Hypothalamus (tissue), 51 donors: ENCODE results near the gene PACRG.
A peak's percentile ranks its signal among the peaks of the same experiment; 100 is the strongest.

Source experiments
- DNase-seq, 51 donors: peaks; one replicate each; lab custom pipeline; 2025; lab: John Stamatoyannopoulos, UW

The PACRG gene

DNA sequence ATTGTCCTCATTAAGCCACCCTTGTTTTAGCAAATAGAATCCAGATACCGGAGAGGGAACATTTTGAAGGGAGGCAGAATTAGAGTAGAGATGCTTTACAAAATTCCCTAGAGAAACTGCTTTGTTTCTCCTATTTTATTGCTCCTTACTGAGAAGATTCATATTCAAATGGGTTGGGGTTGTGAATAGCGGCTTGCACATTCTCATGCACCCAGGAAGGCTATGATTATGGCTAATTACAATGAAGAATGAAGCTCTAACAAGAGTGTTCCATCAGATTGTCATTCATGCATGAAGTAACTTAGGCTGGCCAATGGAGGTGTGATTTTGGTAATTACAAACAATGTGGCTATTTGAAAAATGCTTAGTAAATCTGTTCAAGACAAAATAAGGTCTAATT is 129.6 kb downstream of the PACRG start:
- DNase-seq = no peak

DNA sequence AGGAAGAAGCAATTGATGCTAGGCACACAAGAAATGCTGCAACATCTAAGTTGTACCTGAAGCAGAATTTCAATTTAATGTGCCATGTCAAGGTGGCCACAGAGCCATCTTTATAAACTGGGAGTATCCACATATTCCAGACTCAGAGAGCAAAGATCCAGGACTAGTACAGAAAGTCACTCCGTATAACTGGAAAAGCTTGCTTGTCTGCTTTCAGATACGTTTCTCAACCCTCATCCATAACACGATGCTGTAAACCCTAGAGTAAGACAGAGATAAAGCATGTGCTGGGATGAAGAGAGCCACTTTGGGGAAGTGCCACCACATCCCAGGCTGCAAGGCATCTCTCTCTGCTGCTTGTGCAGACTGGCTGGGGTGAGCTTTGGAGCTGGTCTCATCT is 134.7 kb downstream of the PACRG start:
- no peak for DNase-seq

DNA sequence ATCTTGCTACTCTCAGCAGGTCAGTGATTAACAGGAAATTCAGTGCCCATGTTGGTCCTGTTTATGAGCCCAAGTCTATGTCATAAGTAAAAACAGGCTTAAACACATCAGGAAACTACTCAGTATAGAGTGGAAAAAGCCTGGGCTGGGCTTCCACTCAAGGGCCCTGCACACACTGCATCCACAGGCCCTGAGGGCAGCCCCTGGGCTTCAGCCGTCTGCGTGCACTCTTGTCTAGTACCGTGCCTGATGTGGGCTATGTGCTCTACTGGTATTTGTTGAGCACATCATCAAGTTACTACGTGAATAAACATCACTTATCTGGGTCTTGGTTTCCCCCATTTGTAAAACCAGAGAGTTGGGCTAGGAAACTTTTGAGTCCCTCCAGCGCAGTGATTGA is 135.2 kb downstream of the PACRG start:
- DNase-seq = no peak

DNA sequence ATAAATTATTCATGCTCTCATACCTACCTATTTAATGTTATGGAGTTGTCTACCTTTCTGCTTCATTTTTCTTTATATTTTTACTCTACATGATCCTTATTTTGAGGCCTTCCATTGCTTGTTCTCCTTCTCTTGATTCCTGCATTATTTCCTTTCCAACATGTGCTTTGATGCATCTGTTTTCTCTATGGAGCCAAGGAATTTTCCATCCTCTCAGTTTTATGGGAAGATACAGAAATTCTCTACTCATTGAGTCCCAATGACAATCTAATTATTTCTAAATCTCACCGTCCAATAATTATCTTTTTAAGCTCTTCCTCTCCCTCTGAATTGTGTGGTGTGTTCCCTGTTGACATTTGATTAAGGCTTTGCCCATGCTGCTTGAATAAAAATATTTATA is 136.0 kb downstream of the PACRG start:
- DNase-seq = no peak

DNA sequence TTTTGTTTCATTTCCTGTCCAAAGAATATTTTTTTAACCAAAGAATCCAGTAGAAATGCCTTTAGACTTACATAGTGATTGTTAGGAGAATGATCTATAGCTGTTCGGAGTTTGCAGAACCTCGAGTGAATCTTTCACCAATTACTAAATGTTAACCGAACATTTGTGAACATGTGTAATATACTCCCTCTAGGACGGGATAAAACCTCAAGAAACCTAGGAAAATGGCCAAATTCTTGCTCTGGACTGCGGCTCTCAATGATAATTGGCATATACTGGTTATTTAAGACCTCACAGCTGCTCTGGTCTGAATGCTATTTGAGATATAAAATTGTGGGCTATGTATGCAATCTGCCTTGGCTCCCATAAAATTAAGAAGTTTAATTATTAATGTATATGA is 137.1 kb downstream of the PACRG start:
- no peak for DNase-seq

DNA sequence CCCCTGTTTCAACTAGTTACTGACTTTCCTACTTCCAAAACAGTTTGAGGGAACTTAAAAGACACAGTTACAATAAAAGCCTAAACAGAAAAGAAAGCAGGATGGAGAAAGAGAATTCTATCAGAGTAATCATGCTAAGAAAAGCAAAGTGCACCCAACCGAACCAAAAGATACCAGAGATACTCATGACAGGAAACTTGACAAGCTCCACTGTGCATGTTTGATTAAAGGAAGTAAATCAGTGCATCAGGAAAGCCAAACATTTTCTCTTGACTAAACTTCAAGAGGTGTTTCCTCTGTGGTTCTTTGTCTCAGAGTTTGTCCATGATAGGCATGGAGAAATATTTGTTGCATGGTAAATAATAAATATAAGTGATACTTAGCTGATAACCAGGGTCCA is 138.9 kb downstream of the PACRG start:
- DNase-seq = no peak

DNA sequence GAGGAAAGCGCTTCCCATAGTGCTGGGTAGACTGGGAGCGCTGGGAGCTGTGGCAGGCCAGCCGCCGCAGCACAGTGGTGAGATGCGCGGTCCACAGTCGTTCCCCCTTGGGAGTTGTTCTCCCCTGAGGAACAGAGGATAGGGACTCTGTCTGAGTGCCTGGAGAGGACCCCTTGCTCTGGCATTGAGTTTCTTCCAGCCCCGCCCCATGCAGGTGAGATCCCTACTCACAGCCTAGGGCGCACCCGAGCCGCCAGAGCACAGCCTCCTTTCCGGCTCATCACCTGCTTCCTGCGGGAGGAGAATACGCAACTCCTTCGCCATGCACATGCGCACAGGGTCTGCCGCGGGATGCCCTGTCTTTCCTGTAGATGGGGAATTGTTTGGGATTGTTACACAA is 140.6 kb downstream of the PACRG start:
- no peak for DNase-seq

DNA sequence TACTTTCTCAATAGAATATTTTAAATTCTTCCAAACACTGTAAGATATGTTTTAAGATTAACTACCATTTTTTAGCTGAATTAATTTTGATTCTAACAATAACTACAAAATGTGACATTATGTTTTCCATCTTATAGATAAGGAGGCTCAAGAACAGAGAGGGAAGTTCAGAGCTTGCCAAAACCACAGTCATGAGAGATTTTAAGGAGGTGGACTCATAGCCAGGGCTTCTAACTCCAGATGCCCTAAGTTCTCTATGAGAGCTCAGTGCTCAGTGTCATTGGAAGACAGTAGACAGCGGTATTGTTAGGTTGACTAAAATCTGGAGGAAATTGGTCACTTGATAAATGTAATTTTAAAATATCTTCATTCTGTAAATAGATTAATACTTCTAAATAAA is 144.2 kb downstream of the PACRG start:
- DNase-seq = no peak

DNA sequence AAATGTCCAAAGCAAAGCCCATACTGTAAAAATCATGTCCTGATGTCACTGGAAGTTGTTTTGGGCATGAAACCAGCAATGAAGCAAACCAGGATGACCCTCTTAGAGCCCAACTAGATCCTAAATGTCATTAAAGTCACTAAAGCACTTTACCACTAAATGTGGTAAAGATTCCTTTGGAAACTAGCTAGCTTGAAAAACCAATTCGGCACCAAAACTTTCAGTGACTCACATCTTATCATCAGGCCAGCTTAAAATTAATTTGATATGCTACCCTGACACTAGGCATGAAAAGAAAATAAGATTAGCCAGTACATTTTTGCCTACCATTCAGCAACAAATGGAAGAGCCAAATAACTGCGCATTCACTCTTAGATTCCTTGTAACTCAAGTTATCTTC is 145.8 kb downstream of the PACRG start:
- no peak for DNase-seq

DNA sequence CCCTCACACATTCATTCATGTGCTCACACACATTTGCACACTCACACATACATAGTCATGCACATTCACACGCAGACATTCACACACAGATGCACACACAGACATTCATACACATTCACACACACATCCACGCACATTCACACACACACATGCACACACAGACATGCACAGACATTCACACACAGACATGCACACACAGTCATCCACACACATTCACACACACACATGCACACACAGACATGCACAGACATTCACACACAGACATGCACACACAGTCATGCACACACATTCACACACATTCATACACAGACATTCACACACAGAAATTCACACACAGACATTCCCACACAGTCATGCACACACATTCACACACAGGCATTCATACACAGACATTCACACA is 147.3 kb downstream of the PACRG start:
- no peak for DNase-seq

DNA sequence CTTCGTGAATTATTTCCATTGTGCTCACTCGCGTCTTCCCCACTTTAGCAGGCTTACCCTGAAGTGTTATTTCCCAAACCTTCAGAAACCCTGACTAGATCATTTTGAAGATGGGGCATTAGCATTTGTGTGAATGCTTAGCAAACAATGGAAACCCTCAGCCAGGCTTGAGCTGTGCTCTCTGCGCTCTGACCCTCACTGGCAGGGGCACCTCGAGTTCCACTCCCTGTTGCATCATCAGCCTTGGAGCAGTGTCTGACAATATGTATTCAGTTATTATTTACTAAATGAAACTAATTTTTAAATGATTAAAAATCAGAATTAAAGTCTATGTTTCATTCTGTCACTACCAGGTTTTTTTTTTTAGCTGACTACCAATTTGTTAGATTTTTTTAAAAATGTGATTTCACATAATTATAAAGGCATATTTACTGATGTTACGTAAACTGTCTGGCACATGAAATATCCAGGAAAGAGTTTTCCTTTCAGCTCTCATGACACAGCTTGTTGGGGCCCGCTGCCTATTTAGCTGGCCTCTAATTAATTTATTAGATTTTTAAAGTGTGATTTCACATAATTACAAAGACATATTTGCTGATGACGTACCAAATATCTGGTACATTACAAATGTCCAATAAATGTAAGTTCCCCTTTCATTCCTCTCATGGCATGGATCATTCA is 155.2 kb downstream of the PACRG start:
- DNase-seq = no peak

DNA sequence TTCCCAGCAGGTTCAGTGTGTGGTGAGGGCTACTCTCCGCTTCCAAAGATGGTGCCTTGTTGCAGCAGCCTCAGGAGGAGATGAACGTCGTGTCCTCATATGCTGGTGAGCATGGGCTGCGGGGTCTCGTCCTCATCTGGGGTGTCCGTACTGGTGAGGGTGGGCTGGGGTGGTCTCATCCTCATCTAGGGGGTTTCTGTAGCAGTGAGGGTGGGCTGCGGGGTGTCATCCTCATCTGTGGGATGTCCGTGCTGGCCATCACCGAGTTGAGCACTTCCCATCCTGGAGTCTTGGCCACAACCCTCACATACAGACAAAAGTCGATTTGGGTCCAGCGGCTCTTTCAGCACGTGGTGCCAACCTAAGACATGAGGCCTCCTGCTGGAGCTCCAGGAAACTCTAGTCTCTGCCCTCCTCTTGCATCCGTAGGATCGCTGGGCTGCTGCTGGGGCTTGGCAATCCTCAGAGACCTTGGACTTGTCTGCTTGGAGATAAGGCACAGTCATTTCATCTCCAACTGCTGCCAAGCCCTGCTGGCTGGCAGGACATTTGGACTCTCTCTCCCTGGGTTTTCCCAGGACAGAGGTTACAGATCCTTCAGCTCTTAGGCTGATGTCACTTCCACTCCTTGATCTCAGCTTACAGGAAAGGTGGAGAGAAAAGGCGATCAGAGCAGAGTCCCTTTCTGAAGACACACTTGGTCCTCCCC is 160.4 kb downstream of the PACRG start:
- no peak for DNase-seq

DNA sequence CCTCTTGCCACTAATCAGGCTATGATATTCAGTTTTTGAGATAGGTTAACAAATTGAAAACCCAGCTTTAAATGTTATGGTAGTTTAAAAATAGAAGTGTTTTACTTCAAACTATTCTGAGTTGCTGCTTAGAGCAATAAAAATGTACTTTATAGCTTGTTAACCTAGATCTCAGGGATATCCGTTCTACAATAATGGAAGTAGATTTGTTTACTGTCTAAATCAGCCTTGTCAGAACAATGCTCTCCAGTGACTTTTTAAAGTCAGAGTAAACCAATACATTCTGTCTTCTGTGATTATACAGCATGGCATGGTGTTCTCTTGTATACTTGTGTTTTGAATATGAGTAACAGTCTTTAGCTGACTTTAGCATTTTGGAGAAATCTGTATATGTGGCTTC is 161.5 kb downstream of the PACRG start:
- no peak for DNase-seq

DNA sequence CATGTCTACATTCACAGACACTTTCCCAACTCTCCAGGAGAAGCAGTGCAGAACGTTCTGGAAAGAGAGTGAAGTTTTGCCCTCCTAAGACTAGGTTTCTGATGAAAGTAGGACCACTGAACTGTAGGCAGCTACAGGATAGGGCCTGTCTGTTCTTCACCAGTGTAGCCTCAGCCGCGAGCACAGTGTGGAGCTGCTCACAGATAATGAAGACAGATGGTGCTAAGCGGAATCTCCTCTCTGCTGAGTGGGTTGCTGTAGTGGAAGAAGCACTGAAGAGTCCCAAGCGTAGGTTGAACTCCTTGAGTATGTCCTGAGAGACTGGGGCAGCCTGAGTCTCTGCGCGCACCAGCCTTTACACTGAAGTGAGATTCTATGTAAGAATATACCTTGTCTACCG is 170.2 kb downstream of the PACRG start:
- DNase-seq = no peak

DNA sequence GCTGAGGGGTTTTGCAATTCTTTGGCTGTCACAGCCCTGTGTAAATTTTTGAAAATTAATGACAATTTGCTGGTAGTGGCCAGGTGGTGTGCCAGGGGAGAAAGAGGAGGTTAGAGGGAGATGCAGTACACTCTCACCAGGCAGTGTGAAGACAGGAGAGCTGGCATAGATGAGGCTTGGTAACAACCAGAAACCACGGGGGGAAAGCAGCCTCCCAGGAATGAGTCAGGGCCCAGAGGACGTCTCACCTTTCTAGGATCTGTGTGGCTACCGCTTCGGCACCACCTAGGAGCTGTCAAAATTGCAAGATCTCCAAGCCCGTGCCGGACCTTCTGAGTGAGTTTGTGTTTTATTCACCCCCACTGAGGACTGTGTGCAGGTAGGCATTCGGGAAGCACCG is 171.4 kb downstream of the PACRG start:
- no peak for DNase-seq

DNA sequence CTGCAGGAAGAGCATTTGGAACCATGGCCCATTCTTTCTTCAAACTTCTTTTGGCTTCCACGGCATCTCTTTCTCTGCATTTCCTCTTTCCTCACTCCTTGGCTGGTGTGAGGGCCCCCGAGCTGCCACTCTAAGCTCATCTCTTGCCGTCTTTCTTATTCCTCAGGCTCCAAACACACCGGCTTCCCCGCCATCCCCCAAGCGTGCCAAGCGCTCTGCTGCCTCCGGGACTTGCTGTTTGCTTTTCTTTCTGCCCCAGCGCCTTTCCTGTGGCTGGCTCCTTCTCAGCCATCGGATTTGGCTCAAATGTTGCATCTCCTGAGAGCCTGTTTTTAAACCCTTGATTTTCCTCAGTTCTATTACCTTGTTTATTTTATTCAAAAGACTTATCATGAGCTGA is 172.7 kb downstream of the PACRG start:
- peak in 3 of 51 donors; percentile 3 to 10 (median 7) for DNase-seq

DNA sequence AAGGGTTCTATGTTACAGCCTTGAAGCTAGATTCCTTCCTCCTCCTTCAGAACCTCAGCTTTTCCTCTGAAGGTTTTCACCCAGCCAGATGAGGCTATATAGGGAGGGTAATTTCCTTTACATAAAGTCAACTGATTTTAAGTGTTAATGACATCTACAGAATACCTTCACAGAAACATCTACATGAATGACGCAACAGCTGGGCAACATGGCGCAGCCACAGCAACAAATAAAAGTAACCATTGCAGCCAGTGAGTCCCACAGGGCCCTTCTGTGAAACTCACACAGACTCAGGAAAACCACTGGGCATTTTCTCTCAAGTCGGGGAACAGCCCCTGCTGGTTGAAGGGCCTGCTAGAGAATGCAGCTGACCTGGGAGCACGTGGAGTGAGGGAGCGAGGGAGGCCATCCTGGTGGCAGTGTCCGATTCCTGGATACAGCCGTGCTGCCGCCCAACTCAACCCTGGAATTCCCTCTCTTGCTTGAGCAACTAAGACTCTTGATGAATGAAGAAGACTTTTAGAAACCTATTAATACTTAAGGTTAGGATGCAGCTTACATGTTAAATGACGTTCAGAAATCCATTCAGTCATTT is 176.4 kb downstream of the PACRG start:
- no peak for DNase-seq

DNA sequence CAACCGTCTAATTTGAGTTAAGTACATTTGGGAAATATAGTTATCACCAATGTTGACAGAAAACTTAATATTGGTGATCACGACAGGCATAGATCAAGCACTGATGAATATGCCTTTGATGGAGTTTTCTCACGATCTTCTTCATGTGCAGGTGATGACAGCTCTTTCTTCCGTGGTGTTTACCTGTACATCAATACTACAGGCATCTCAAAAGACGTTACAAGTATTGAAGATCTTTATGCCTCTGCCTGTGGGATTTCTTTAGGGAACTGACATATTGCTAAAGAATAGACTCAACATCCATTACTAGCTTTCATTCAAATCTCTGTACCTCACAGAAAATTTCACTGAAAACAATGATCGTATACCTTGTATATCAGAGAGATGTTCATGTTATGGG is 178.7 kb downstream of the PACRG start:
- DNase-seq = no peak

DNA sequence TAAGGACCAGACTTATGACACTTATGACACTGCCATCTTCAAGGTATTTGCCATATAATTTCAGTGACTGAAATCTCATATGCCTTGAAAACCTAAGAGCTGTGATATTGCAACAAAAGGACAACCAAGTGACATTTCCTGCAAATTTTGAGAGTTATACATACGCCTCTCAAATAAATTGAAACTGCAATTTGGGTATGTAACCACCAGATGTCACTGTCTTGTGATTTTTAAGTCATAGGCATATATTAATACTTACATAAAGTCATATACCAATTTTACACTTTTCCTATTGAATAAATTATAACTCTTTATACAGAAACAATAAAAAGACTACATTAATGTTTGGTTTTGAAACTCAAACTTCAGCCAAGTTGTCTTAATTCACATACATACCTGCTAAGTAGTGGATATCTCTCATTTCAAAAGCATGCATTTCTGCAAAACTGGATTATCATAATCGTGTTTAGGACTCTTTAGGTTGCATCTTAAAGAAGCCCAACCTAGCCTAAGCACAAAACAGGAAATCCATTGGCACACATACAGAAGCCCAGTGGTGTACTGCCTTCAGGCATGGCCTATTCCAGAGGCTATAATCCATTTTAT is 180.2 kb downstream of the PACRG start:
- no peak for DNase-seq

DNA sequence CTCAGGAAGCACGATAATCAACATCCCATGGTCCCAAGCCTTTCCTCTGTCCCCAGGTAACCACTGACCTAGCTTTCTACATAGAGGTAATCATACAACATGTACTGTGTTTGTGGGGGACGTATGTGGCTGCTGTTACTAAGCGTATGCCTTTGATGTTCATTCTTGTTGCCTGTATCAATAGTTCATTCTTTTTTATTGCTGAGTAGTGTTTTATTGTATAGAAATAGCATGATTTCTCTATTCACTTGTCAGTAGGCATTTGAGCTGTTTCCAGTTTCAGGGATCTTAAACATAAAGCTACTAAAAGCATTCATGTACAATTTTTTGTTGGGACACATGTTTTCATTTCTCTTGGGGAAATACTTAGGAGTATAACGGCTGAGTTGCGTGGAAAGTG is 185.4 kb downstream of the PACRG start:
- DNase-seq = no peak

DNA sequence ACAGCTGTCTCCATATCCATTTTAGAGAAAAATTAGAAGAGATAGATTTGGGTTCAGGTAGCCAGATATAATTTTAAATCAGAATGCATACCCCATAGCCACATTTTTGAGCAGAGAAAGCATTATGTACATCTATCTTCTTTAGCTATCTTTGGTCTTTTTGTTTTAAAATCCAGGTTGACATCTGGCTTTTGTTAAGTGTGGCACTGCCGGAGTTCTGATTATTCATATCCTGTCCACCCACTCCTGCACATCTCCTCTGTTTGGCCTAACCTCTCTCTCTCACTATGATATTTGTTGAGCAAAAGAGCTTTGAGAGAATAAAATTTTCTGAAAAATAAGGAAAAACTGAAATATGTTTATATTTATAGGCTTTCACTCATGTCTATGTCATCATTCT is 189.7 kb downstream of the PACRG start:
- DNase-seq = peak in 1 of 51 donors; percentile 1

DNA sequence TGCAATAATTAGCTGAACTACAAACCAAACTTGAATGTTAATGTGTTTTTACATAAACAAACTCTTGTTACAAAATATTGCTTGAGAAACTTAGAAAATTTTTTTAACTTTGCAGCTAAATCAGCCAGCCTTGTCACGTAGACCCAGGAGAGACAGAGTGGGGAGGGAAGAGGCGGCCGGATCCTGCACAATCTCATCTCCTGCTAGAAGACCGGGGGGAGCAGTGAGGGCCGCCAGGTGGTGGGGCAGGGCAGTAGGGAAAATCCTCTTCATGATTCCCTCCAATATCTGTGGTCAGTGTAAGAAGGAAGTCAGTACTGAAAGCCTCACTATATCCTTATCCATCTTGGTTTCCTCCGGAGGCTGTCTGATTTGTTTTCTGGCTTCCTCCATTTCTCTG is 193.3 kb downstream of the PACRG start:
- DNase-seq = no peak
